ENCODE measurements around the gene SLC25A22. TPM values are rescaled to one million over a fixed set of nuclear protein-coding genes. Genes with fewer than 3 reads are reported as not detected.

Gene SLC25A22
- total and polyA plus RNA-seq, 9 of the 15 experiments (the other 6 are each of a cell fraction or from before 2014, with no cell fraction given), result 0.41 to 55.4 (median 11.4) TPM

DNA sequence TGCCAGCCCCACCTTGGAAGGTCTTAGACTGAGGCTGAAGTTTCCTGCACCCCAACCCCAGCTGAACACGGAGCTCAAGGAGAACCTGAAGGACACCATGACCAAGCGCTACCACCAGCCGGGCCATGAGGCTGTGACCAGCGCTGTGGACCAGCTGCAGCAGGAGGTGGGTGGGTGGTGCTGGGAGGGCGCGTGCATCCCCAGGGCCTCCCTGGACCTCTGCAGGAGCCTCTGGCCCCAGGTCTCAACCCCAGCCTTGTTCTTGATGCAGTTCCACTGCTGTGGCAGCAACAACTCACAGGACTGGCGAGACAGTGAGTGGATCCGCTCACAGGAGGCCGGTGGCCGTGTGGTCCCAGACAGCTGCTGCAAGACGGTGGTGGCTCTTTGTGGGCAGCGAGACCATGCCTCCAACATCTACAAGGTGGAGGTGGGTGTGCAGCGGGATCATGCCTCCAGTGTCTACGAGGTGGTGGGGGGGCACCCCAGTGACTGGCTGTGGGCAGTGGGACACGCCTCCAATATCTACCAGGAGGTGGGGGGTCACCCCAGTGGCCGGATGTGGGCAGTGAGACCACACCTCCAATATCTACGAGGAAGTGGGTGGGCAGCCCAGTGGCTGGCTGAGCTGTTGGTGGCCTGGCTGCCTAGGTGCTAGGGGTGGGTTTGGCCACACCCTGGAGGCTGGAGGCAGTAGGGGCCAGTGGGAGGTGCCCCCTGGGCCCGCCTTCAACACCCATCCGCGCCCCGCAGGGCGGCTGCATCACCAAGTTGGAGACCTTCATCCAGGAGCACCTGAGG is 39.3 kb upstream of the SLC25A22 start:
- H4K20me1 ChIP-seq (replicated peaks; ENCODE audit: control insufficient read depth, insufficient read depth, low read length), result peaks cover 7% of the 10 kb centered on the region
- no peaks in the 10 kb centered on the region for H3K27me3 ChIP-seq (ENCODE audit: control insufficient read depth in 2 of 2, insufficient read depth in 2 of 2, low read length in 2 of 2)
- no peak for FAIRE-seq
- ChIA-PET POLR2A (interaction anchor here (0.6 to 1.6 kb wide), 4 partner anchors 14 to 1835 kb away, joined by 3 to 5 read pairs (median 3); no protein-coding TSS in a partner anchor), CTCF (ENCODE audit: low intra/inter-chr PET ratio) (no interaction called here)
- peak overlapping the region; percentile 52; the same call in 2 of the 3 replicates for H3K27ac ChIP-seq (ENCODE audit: extremely low read depth, low read depth, low read length)
- H3K9me3 ChIP-seq (replicated peaks; ENCODE audit: control insufficient read depth, insufficient read depth, low read depth, low read length), result no peaks in the 10 kb centered on the region
- H2AFZ ChIP-seq (ENCODE audit: low read depth, low read length), result no peak overlapping the region
- H3K4me3 ChIP-seq, result no peak overlapping the region
- peak overlapping the region in 1 of 2 experiments; percentile 83; a peak in 2 of 4 replicates for H3K9ac ChIP-seq (ENCODE audit: insufficient read depth in 1 of 2, low read depth in 2 of 2, low read length in 2 of 2)
- peak in 3 of 4 experiments; percentile 44 to 50 (median 47) for DNase-seq (ENCODE audit: extremely low read depth in 1 of 4, low spot score in 3 of 4)
- no TSS peak for BruUV-seq (replicated peaks)
- intact Hi-C loops (cut with micrococcal nuclease), result no loop called here
- 70% methylated on average over 11 of the region's 22 CpGs for WGBS (ENCODE audit: insufficient coverage, low coverage, missing lambda C conversion rate)
- H3K36me3 ChIP-seq (ENCODE audit: control insufficient read depth, insufficient read depth, low read length), result peaks cover 65% of the 10 kb centered on the region; the same call in 2 of the 3 replicates
- no peak overlapping the region for H3K4me2 ChIP-seq (ENCODE audit: insufficient read depth, low read length)
- peaks cover 77% of the 10 kb centered on the region for H3K79me2 ChIP-seq (ENCODE audit: control insufficient read depth, insufficient read depth, low read length)
- peaks cover 26 to 84% of the 10 kb centered on the region in 2 experiments; a peak in 4 of 5 replicates for H3K4me1 ChIP-seq (replicated peaks in 1 of 2; ENCODE audit: control insufficient read depth in 2 of 2, insufficient read depth in 2 of 2, low read length in 2 of 2)
- ATAC-seq, result no peak
- in situ Hi-C loops (cut with MboI), result no loop called here
- peaks cover 4% of the 10 kb centered on the region for H3K9me1 ChIP-seq (ENCODE audit: control insufficient read depth, insufficient read depth, low read length)
- TF ChIP-seq ZNF140 (CRISPR knock-in tag; IDR thresholded peaks at IDR 0.05) (no peak), SP1 (CRISPR knock-in tag; IDR thresholded peaks at IDR 0.05) (peak; percentile 49; the same call in 1 of the 2 replicates), HMGN3 (IDR thresholded peaks at IDR 0.05; ENCODE audit: borderline replicate concordance, extremely low read depth, insufficient read length, low read depth, low read length) (peak; percentile 36), RBM22 (IDR thresholded peaks at IDR 0.05; ENCODE audit: low read depth, low read length, poor library complexity, severe bottlenecking) (peak; percentile 67), KAT8 (IDR thresholded peaks at IDR 0.05; ENCODE audit: low read depth) (no peak), ZBTB7A (IDR thresholded peaks at IDR 0.05; ENCODE audit: borderline replicate concordance, control insufficient read depth, low read depth, low read length) (0 out of 2 replicates have a peak, but pooled peaks have one; percentile 23), ETS2 (tag; IDR thresholded peaks at IDR 0.05; ENCODE audit: borderline replicate concordance, poor library complexity, severe bottlenecking) (no peak)
- TF ChIP-seq, protein P1, sequence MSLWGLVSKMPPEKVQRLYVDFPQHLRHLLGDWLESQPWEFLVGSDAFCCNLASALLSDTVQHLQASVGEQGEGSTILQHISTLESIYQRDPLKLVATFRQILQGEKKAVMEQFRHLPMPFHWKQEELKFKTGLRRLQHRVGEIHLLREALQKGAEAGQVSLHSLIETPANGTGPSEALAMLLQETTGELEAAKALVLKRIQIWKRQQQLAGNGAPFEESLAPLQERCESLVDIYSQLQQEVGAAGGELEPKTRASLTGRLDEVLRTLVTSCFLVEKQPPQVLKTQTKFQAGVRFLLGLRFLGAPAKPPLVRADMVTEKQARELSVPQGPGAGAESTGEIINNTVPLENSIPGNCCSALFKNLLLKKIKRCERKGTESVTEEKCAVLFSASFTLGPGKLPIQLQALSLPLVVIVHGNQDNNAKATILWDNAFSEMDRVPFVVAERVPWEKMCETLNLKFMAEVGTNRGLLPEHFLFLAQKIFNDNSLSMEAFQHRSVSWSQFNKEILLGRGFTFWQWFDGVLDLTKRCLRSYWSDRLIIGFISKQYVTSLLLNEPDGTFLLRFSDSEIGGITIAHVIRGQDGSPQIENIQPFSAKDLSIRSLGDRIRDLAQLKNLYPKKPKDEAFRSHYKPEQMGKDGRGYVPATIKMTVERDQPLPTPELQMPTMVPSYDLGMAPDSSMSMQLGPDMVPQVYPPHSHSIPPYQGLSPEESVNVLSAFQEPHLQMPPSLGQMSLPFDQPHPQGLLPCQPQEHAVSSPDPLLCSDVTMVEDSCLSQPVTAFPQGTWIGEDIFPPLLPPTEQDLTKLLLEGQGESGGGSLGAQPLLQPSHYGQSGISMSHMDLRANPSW (CRISPR knock-in tag; IDR thresholded peaks at IDR 0.05), result no peak
- TF ChIP-seq, protein P2, sequence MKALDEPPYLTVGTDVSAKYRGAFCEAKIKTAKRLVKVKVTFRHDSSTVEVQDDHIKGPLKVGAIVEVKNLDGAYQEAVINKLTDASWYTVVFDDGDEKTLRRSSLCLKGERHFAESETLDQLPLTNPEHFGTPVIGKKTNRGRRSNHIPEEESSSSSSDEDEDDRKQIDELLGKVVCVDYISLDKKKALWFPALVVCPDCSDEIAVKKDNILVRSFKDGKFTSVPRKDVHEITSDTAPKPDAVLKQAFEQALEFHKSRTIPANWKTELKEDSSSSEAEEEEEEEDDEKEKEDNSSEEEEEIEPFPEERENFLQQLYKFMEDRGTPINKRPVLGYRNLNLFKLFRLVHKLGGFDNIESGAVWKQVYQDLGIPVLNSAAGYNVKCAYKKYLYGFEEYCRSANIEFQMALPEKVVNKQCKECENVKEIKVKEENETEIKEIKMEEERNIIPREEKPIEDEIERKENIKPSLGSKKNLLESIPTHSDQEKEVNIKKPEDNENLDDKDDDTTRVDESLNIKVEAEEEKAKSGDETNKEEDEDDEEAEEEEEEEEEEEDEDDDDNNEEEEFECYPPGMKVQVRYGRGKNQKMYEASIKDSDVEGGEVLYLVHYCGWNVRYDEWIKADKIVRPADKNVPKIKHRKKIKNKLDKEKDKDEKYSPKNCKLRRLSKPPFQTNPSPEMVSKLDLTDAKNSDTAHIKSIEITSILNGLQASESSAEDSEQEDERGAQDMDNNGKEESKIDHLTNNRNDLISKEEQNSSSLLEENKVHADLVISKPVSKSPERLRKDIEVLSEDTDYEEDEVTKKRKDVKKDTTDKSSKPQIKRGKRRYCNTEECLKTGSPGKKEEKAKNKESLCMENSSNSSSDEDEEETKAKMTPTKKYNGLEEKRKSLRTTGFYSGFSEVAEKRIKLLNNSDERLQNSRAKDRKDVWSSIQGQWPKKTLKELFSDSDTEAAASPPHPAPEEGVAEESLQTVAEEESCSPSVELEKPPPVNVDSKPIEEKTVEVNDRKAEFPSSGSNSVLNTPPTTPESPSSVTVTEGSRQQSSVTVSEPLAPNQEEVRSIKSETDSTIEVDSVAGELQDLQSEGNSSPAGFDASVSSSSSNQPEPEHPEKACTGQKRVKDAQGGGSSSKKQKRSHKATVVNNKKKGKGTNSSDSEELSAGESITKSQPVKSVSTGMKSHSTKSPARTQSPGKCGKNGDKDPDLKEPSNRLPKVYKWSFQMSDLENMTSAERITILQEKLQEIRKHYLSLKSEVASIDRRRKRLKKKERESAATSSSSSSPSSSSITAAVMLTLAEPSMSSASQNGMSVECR (CRISPR knock-in tag; IDR thresholded peaks at IDR 0.05), result no peak
- TF ChIP-seq, protein P3, sequence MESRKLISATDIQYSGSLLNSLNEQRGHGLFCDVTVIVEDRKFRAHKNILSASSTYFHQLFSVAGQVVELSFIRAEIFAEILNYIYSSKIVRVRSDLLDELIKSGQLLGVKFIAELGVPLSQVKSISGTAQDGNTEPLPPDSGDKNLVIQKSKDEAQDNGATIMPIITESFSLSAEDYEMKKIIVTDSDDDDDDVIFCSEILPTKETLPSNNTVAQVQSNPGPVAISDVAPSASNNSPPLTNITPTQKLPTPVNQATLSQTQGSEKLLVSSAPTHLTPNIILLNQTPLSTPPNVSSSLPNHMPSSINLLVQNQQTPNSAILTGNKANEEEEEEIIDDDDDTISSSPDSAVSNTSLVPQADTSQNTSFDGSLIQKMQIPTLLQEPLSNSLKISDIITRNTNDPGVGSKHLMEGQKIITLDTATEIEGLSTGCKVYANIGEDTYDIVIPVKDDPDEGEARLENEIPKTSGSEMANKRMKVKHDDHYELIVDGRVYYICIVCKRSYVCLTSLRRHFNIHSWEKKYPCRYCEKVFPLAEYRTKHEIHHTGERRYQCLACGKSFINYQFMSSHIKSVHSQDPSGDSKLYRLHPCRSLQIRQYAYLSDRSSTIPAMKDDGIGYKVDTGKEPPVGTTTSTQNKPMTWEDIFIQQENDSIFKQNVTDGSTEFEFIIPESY (CRISPR knock-in tag; IDR thresholded peaks at IDR 0.05), result peak; percentile 95

All from K562 (cell line).